Skeletal muscle tissue (tissue), 4 donors: ENCODE results near the gene PDE1C. TPM values are rescaled to one million over a fixed set of nuclear protein-coding genes. Genes with fewer than 3 reads are reported as not detected.

Experiments used
- H3K27ac ChIP-seq: one replicate; pipeline ENCODE4 v1.7.0; 2013; ENCODE audit warnings: mild to moderate bottlenecking, low read depth, low read length, inconsistent platforms
- H3K27me3 ChIP-seq, 3 donors: one replicate each; pipeline ENCODE4 v1.7.0; 2013; ENCODE audit warnings: low read length in 3 of 3; ENCODE audit not compliant: control insufficient read depth in 3 of 3, insufficient read depth in 3 of 3
- H3K36me3 ChIP-seq, 3 donors: one replicate each; pipeline ENCODE4 v1.7.0; 2013; ENCODE audit warnings: low read length in 3 of 3; ENCODE audit not compliant: control insufficient read depth in 3 of 3, insufficient read depth in 3 of 3
- H3K4me1 ChIP-seq, 3 donors: one replicate each; pipeline ENCODE4 v1.7.0; 2013; ENCODE audit warnings: low read length in 3 of 3, mild to moderate bottlenecking in 3 of 3; ENCODE audit not compliant: control insufficient read depth in 3 of 3, insufficient read depth in 3 of 3
- H3K4me3 ChIP-seq, 3 donors: one replicate each; pipeline ENCODE4 v1.7.0; 2013; ENCODE audit warnings: low read length in 3 of 3
- H3K9ac ChIP-seq, 3 donors: one replicate each; pipeline ENCODE4 v1.7.0; 2013; ENCODE audit warnings: low read length in 3 of 3, mild to moderate bottlenecking in 3 of 3, moderate library complexity in 2 of 3, low read depth in 1 of 3
- H3K9me3 ChIP-seq, 3 donors: one replicate each; pipeline ENCODE4 v1.7.0; 2013; ENCODE audit warnings: low read length in 3 of 3; ENCODE audit not compliant: control insufficient read depth in 3 of 3
- total RNA-seq: library from RNA; depleted of rRNA; stranded (reverse); fragments of >200 nt; gene quantifications from one replicate; pipeline ENCODE4 v1.2.3, GENCODE V29; 2014
- donor health status: Osteomylitis.

The PDE1C gene
- total RNA-seq, 1 donor from 2014 or later: 2.1 TPM

- H3K4me1 ChIP-seq: no peaks in the 10 kb centered on the region
- H3K36me3 ChIP-seq: no peaks in the 10 kb centered on the region
- H3K27ac ChIP-seq: no peak overlapping the region
- H3K4me3 ChIP-seq: no peak overlapping the region
- no peaks in the 10 kb centered on the region for H3K9me3 ChIP-seq
- H3K9ac ChIP-seq: no peak overlapping the region
- no peaks in the 10 kb centered on the region for H3K27me3 ChIP-seq
These were observed 21.2 kb downstream of the PDE1C start for GRCh38 chr7:32048970-32049491.

- Histone ChIP-seq H3K4me3 (no peak overlapping the region), H3K4me1 (no peaks in the 10 kb centered on the region), H3K36me3 (no peaks in the 10 kb centered on the region), H3K27ac (no peak overlapping the region), H3K9ac (no peak overlapping the region), H3K9me3 (no peaks in the 10 kb centered on the region), H3K27me3 (no peaks in the 10 kb centered on the region)
These were observed 22.4 kb downstream of the PDE1C start for GRCh38 chr7:32047801-32048200.

- no peak overlapping the region for H3K4me3 ChIP-seq
- no peaks in the 10 kb centered on the region for H3K36me3 ChIP-seq
- H3K4me1 ChIP-seq: no peaks in the 10 kb centered on the region
- H3K9ac ChIP-seq: no peak overlapping the region
- H3K27me3 ChIP-seq: no peaks in the 10 kb centered on the region
- H3K27ac ChIP-seq: no peak overlapping the region
- no peaks in the 10 kb centered on the region for H3K9me3 ChIP-seq
These were observed 23.1 kb downstream of the PDE1C start for GRCh38 chr7:32047075-32047474.

GRCh38 chr7:32045228-32045627 is 25.0 kb downstream of the PDE1C start:
- H3K9me3 ChIP-seq: no peaks in the 10 kb centered on the region
- H3K27ac ChIP-seq: no peak overlapping the region
- no peak overlapping the region for H3K9ac ChIP-seq
- H3K4me3 ChIP-seq: no peak overlapping the region
- H3K36me3 ChIP-seq: no peaks in the 10 kb centered on the region
- no peaks in the 10 kb centered on the region for H3K4me1 ChIP-seq
- H3K27me3 ChIP-seq: no peaks in the 10 kb centered on the region

GRCh38 chr7:32044739-32045138 is 25.5 kb downstream of the PDE1C start:
- Histone ChIP-seq H3K27ac (no peak overlapping the region), H3K4me3 (no peak overlapping the region), H3K27me3 (no peaks in the 10 kb centered on the region), H3K9ac (no peak overlapping the region), H3K9me3 (no peaks in the 10 kb centered on the region), H3K4me1 (no peaks in the 10 kb centered on the region), H3K36me3 (no peaks in the 10 kb centered on the region)

GRCh38 chr7:32043688-32044087 is 26.5 kb downstream of the PDE1C start:
- Histone ChIP-seq H3K4me1 (no peaks in the 10 kb centered on the region), H3K4me3 (no peak overlapping the region), H3K9ac (no peak overlapping the region), H3K27me3 (no peaks in the 10 kb centered on the region), H3K9me3 (no peaks in the 10 kb centered on the region), H3K36me3 (no peaks in the 10 kb centered on the region), H3K27ac (no peak overlapping the region)

- H3K9ac ChIP-seq: no peak overlapping the region
These were observed 27.3 kb downstream of the PDE1C start for GRCh38 chr7:32042900-32043299.

GRCh38 chr7:32039000-32039756 is 31.0 kb downstream of the PDE1C start:
- Histone ChIP-seq H3K27ac (no peak overlapping the region), H3K4me1 (no peaks in the 10 kb centered on the region)

More at GRCh38 chr7:32042900-32043299, 27.3 kb downstream of the PDE1C start:
- no peaks in the 10 kb centered on the region for H3K4me1 ChIP-seq
- H3K27ac ChIP-seq: no peak overlapping the region
- no peaks in the 10 kb centered on the region for H3K9me3 ChIP-seq
- no peaks in the 10 kb centered on the region for H3K27me3 ChIP-seq
- H3K36me3 ChIP-seq: no peaks in the 10 kb centered on the region
- H3K4me3 ChIP-seq: no peak overlapping the region

GRCh38 chr7:32037650-32038198 is 32.5 kb downstream of the PDE1C start:
- H3K9ac ChIP-seq: no peak overlapping the region
- no peak overlapping the region for H3K27ac ChIP-seq
- no peaks in the 10 kb centered on the region for H3K9me3 ChIP-seq
- no peak overlapping the region for H3K4me3 ChIP-seq
- no peaks in the 10 kb centered on the region for H3K36me3 ChIP-seq
- no peaks in the 10 kb centered on the region for H3K27me3 ChIP-seq
- no peaks in the 10 kb centered on the region for H3K4me1 ChIP-seq

More at GRCh38 chr7:32039000-32039756, 31.0 kb downstream of the PDE1C start:
- Histone ChIP-seq H3K36me3 (no peaks in the 10 kb centered on the region), H3K9ac (no peak overlapping the region), H3K4me3 (no peak overlapping the region), H3K9me3 (no peaks in the 10 kb centered on the region), H3K27me3 (no peaks in the 10 kb centered on the region)

GRCh38 chr7:32036557-32036956 is 33.6 kb downstream of the PDE1C start:
- Histone ChIP-seq H3K27ac (no peak overlapping the region), H3K4me3 (no peak overlapping the region), H3K9me3 (no peaks in the 10 kb centered on the region), H3K36me3 (no peaks in the 10 kb centered on the region), H3K4me1 (no peaks in the 10 kb centered on the region), H3K9ac (no peak overlapping the region), H3K27me3 (no peaks in the 10 kb centered on the region)
